Measurements from ENCODE around the gene IL34. TPM values are rescaled to one million over a fixed set of nuclear protein-coding genes. Genes with fewer than 3 reads are reported as not detected.

IL34 gene
- total and polyA plus RNA-seq, 8 donors, result 0.45 to 5.9 (median 1.8) TPM; not detected in 2

DNA sequence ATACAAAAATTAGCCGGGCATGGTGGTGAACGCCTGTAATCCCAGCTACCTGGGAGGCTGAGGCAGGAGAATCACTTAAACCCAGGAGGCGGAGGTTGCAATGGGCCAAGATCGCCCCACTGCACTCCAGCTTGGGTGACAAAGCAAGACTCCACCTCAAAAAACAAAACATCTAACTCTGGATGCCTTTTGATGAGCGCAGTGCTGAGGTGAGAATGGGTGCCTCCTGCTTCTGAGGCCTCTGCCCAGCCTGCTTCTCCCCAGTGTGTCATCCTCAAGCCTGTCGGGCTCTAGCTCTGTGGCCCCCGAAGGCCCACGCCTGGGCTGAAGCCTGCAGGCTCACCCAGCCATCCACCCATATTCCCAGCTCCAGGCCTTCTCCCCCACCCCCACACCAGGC is 50.0 kb downstream of the IL34 start:
- Histone ChIP-seq H3K9me3 (no peaks in the 10 kb centered on the region), H3K4me1 (peaks cover 53 to 93% (median 77%) of the 10 kb centered on the region in 4 donors), H3K27me3 (no peaks in the 10 kb centered on the region), H3K27ac (peak overlapping the region; percentile 1 to 95 (median 83)), H3K4me3 (no peak overlapping the region), H3K36me3 (peaks cover 0 to 26% (median 15%) of the 10 kb centered on the region in 4 donors)
- 93 to 97% (median 97%) methylated on average over 8 of the region's 8 CpGs for WGBS, 5 donors
- TF ChIP-seq POLR2A (IDR thresholded peaks at IDR 0.05) (no peak), EP300 (IDR thresholded peaks at IDR 0.05) (no peak), POLR2AphosphoS5 (IDR thresholded peaks at IDR 0.05) (no peak)
- TF ChIP-seq, protein P1, sequence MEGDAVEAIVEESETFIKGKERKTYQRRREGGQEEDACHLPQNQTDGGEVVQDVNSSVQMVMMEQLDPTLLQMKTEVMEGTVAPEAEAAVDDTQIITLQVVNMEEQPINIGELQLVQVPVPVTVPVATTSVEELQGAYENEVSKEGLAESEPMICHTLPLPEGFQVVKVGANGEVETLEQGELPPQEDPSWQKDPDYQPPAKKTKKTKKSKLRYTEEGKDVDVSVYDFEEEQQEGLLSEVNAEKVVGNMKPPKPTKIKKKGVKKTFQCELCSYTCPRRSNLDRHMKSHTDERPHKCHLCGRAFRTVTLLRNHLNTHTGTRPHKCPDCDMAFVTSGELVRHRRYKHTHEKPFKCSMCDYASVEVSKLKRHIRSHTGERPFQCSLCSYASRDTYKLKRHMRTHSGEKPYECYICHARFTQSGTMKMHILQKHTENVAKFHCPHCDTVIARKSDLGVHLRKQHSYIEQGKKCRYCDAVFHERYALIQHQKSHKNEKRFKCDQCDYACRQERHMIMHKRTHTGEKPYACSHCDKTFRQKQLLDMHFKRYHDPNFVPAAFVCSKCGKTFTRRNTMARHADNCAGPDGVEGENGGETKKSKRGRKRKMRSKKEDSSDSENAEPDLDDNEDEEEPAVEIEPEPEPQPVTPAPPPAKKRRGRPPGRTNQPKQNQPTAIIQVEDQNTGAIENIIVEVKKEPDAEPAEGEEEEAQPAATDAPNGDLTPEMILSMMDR (IDR thresholded peaks at IDR 0.05), result no peak
- intact Hi-C loops (cut with DNase I; ENCODE audit: low total_unique reads), result no loop called here
- no peak for DNase-seq

DNA sequence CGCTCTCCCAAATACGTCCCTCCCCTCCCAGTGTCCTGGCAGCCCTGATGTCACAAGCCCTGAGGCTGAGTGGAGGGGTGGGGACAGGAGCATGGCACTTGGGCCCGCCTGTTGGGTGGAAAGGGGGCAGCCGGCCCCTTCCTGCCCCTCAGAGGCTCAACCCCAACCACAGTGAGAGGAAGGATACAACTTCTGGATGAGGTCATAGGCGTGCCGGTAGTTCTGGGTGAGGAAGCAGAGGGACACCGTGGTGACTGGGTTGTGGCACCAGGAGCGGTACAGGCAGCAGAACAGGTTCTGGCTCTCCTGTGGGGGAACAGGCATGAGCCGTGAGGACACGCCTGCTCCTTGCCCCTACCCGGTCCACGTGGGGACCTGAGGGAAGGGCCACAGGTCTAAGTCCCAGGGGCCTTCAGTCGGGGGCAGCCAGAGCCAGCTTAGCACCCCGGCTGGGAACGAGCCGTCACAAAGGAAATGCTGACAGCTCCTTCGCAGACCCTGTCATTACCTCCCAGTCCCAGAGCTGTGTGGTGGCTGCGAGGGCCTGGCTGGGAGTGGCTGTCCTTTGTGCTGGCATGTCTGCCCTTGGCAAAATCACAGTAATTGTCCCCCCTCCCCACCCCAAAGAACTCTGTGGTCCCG is 50.7 kb downstream of the IL34 start:
- intact Hi-C loops (cut with DNase I; ENCODE audit: low total_unique reads), result no loop called here
- Histone ChIP-seq H3K4me3 (no peak overlapping the region), H3K36me3 (peaks cover 0 to 22% (median 15%) of the 10 kb centered on the region in 4 donors), H3K27ac (peak overlapping the region; percentile 1 to 95 (median 83)), H3K27me3 (no peaks in the 10 kb centered on the region), H3K4me1 (peaks cover 52 to 93% (median 79%) of the 10 kb centered on the region in 4 donors), H3K9me3 (no peaks in the 10 kb centered on the region)
- 29 to 49% (median 36%) methylated on average over 15 to 19 of the region's 19 CpGs for WGBS, 5 donors
- TF ChIP-seq EP300 (IDR thresholded peaks at IDR 0.05) (no peak), POLR2AphosphoS5 (IDR thresholded peaks at IDR 0.05) (no peak), POLR2A (IDR thresholded peaks at IDR 0.05) (no peak)
- TF ChIP-seq, protein P1 (IDR thresholded peaks at IDR 0.05), result no peak
- peak; percentile 64 to 92 for DNase-seq

DNA sequence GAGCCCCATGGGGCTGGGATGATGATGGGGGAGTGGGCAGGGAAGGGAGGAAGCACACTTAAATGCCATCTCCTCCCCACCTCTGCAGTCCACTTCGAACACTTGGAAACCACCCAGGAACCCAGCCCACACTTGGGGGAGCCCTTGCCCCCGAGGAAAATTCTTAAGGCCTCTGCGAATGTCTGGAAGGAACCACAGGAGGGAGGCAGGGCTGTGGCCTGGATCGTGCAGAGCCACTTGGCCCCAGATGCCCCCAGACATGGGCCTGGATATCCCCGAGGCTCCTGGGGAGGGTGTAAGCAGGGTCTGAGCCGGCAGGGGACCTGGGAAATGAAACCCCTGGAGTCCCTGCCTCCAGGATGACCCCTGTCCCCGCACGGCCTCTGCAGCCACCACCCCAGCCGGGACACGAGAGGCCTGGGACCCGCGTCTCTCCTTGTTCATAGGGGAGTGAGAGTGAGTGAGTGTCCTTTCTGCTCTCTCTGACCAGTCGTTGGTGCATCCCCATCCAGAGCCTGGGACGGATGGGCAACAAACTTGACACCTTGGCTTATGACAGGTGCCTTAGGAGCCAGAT is 51.3 kb downstream of the IL34 start:
- H3K27ac ChIP-seq, result peak overlapping the region in 4 of 5 donors; percentile 60 to 95 (median 88)
- 52 to 64% (median 60%) methylated on average over 5 to 14 of the region's 14 CpGs for WGBS, 5 donors
- H3K36me3 ChIP-seq, result peaks cover 0 to 19% (median 15%) of the 10 kb centered on the region in 4 donors
- no peaks in the 10 kb centered on the region for H3K9me3 ChIP-seq
- H3K27me3 ChIP-seq, result no peaks in the 10 kb centered on the region
- H3K4me3 ChIP-seq, result no peak overlapping the region
- H3K4me1 ChIP-seq, result peaks cover 46 to 93% (median 78%) of the 10 kb centered on the region in 4 donors
- DNase-seq, result peak in 1 of 2 donors; percentile 43
- intact Hi-C loops (cut with DNase I; ENCODE audit: low total_unique reads), result no loop called here
- TF ChIP-seq EP300 (IDR thresholded peaks at IDR 0.05), result no peak
- no peak for TF ChIP-seq POLR2A (IDR thresholded peaks at IDR 0.05)
- TF ChIP-seq, protein P1 (IDR thresholded peaks at IDR 0.05), result no peak
- TF ChIP-seq POLR2AphosphoS5 (IDR thresholded peaks at IDR 0.05), result no peak

DNA sequence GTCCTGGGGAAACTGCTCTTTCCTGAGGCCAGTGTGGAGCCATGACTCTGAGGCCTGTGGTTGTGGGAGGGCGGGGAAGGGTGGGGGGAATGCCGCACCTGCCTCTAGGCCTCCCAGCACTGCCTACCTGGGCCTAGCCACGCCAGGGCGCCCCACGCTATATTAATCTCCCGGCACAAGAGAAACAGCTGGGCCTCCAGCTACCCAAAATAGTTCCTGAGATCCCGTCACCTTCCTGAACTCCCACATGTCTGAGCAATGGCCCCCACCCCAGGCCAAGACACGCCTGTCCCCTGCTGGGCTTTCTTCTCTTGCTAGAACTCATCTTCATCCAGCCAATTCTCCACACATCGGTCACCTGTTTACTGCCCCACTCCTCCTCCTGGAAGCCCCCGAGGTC is 52.5 kb downstream of the IL34 start:
- DNase-seq, result no peak
- 89 to 96% (median 93%) methylated on average over 9 to 10 of the region's 10 CpGs for WGBS, 5 donors
- intact Hi-C loops (cut with DNase I; ENCODE audit: low total_unique reads), result no loop called here
- H3K4me1 ChIP-seq, result peaks cover 34 to 93% (median 76%) of the 10 kb centered on the region in 4 donors
- no peaks in the 10 kb centered on the region for H3K27me3 ChIP-seq
- peak overlapping the region in 2 of 5 donors; percentile 92 to 95 for H3K27ac ChIP-seq
- no peak overlapping the region for H3K4me3 ChIP-seq
- peaks cover 0 to 19% (median 15%) of the 10 kb centered on the region in 4 donors for H3K36me3 ChIP-seq
- no peaks in the 10 kb centered on the region for H3K9me3 ChIP-seq
- no peak for TF ChIP-seq POLR2AphosphoS5 (IDR thresholded peaks at IDR 0.05)
- TF ChIP-seq, protein P1 (IDR thresholded peaks at IDR 0.05), result no peak
- TF ChIP-seq EP300 (IDR thresholded peaks at IDR 0.05), result no peak
- no peak for TF ChIP-seq POLR2A (IDR thresholded peaks at IDR 0.05)
